ENCODE data around the gene LIMK2.

LIMK2 gene

GRCh38 chr22:31321421-31321820 is 109.3 kb downstream of the LIMK2 start:
- no peak for TF ChIP-seq CTCF (IDR thresholded peaks at IDR 0.05; ENCODE audit: poor library complexity, severe bottlenecking)
- H3K4me3 ChIP-seq (ENCODE audit: severe bottlenecking), result no peak overlapping the region
- no peak for ATAC-seq (ENCODE audit: low read depth)

GRCh38 chr22:31323578-31324550 is 111.8 kb downstream of the LIMK2 start:
- DNase-seq (ENCODE audit: low spot score), result no peak
- no peaks in the 10 kb centered on the region for H3K9me3 ChIP-seq (ENCODE audit: severe bottlenecking)
- no peak for TF ChIP-seq CTCF (IDR thresholded peaks at IDR 0.05; ENCODE audit: poor library complexity, severe bottlenecking)
- no peak for ATAC-seq (ENCODE audit: low read depth)
- no peak overlapping the region for H3K4me3 ChIP-seq (ENCODE audit: severe bottlenecking)
- H3K36me3 ChIP-seq (ENCODE audit: low read depth), result peaks cover 17% of the 10 kb centered on the region
- H3K4me1 ChIP-seq (ENCODE audit: insufficient read depth, poor library complexity, severe bottlenecking), result no peaks in the 10 kb centered on the region
- H3K27ac ChIP-seq (ENCODE audit: poor library complexity, severe bottlenecking), result no peak overlapping the region
- H3K27me3 ChIP-seq (ENCODE audit: insufficient read depth, poor library complexity, severe bottlenecking), result no peaks in the 10 kb centered on the region

More at GRCh38 chr22:31321421-31321820, 109.3 kb downstream of the LIMK2 start:
- Histone ChIP-seq H3K36me3 (ENCODE audit: low read depth) (peaks cover 8% of the 10 kb centered on the region), H3K4me1 (ENCODE audit: insufficient read depth, poor library complexity, severe bottlenecking) (no peaks in the 10 kb centered on the region), H3K27ac (ENCODE audit: poor library complexity, severe bottlenecking) (no peak overlapping the region), H3K27me3 (ENCODE audit: insufficient read depth, poor library complexity, severe bottlenecking) (no peaks in the 10 kb centered on the region), H3K9me3 (ENCODE audit: severe bottlenecking) (no peaks in the 10 kb centered on the region)
- no peak for DNase-seq (ENCODE audit: low spot score)

GRCh38 chr22:31326877-31327276 is 114.8 kb downstream of the LIMK2 start:
- H3K36me3 ChIP-seq (ENCODE audit: low read depth), result peaks cover 37% of the 10 kb centered on the region

GRCh38 chr22:31327806-31328543 is 115.9 kb downstream of the LIMK2 start:
- ATAC-seq (ENCODE audit: low read depth) (peak; percentile 65), DNase-seq (ENCODE audit: low spot score) (no peak)
- no peaks in the 10 kb centered on the region for H3K27me3 ChIP-seq (ENCODE audit: insufficient read depth, poor library complexity, severe bottlenecking)
- H3K27ac ChIP-seq (ENCODE audit: poor library complexity, severe bottlenecking), result peak overlapping the region; percentile 3
- H3K4me1 ChIP-seq (ENCODE audit: insufficient read depth, poor library complexity, severe bottlenecking), result peaks cover 3% of the 10 kb centered on the region
- no peak overlapping the region for H3K4me3 ChIP-seq (ENCODE audit: severe bottlenecking)
- peaks cover 46% of the 10 kb centered on the region for H3K36me3 ChIP-seq (ENCODE audit: low read depth)
- H3K9me3 ChIP-seq (ENCODE audit: severe bottlenecking), result no peaks in the 10 kb centered on the region
- TF ChIP-seq CTCF (IDR thresholded peaks at IDR 0.05; ENCODE audit: poor library complexity, severe bottlenecking), result no peak

More at GRCh38 chr22:31326877-31327276, 114.8 kb downstream of the LIMK2 start:
- H3K27me3 ChIP-seq (ENCODE audit: insufficient read depth, poor library complexity, severe bottlenecking), result no peaks in the 10 kb centered on the region
- no peak for DNase-seq (ENCODE audit: low spot score)
- peaks cover 3% of the 10 kb centered on the region for H3K4me1 ChIP-seq (ENCODE audit: insufficient read depth, poor library complexity, severe bottlenecking)
- no peak overlapping the region for H3K27ac ChIP-seq (ENCODE audit: poor library complexity, severe bottlenecking)
- ATAC-seq (ENCODE audit: low read depth), result no peak
- TF ChIP-seq CTCF (IDR thresholded peaks at IDR 0.05; ENCODE audit: poor library complexity, severe bottlenecking), result no peak
- no peaks in the 10 kb centered on the region for H3K9me3 ChIP-seq (ENCODE audit: severe bottlenecking)
- H3K4me3 ChIP-seq (ENCODE audit: severe bottlenecking), result no peak overlapping the region
